Parathyroid adenoma (tissue), 2 donors: ENCODE data around the gene CYP27A1.

Experiments used
- H2AFZ ChIP-seq: fragments of 300-600 bp; sonication (generic); one replicate; pipeline ENCODE4 v1.7.0; 2017; ENCODE audit warnings: antibody characterized with exemption, mild to moderate bottlenecking
- H3K27ac ChIP-seq: fragments of 300-600 bp; sonication (generic); one replicate; pipeline ENCODE4 v1.7.0; 2017
- H3K27me3 ChIP-seq: fragments of 300-600 bp; sonication (generic); one replicate; pipeline ENCODE4 v1.7.0; 2017; ENCODE audit warnings: low read length; ENCODE audit not compliant: control insufficient read depth, insufficient read depth
- H3K36me3 ChIP-seq: fragments of 300-600 bp; sonication (generic); one replicate; pipeline ENCODE4 v1.7.0; 2017; ENCODE audit warnings: low read length; ENCODE audit not compliant: control insufficient read depth, insufficient read depth
- H3K4me1 ChIP-seq: fragments of 300-600 bp; sonication (generic); one replicate; pipeline ENCODE4 v1.7.0; 2017; ENCODE audit warnings: control low read depth
- H3K4me2 ChIP-seq: fragments of 300-600 bp; sonication (generic); one replicate; pipeline ENCODE4 v1.7.0; 2017; ENCODE audit warnings: low read length
- H3K4me3 ChIP-seq: fragments of 300-600 bp; sonication (generic); one replicate; pipeline ENCODE4 v1.7.0; 2017; ENCODE audit warnings: low read depth, low read length
- H3K79me2 ChIP-seq: fragments of 300-600 bp; sonication (generic); one replicate; pipeline ENCODE4 v1.7.0; 2017; ENCODE audit warnings: control low read depth
- H3K9ac ChIP-seq: fragments of 300-600 bp; sonication (generic); one replicate; pipeline ENCODE4 v1.7.0; 2017; ENCODE audit warnings: mild to moderate bottlenecking
- H3K9me3 ChIP-seq: fragments of 300-600 bp; sonication (generic); one replicate; pipeline ENCODE4 v1.7.0; 2017; ENCODE audit warnings: low read length; ENCODE audit not compliant: control insufficient read depth
- CTCF ChIP-seq: fragments of 300-600 bp; sonication (generic); IDR thresholded peaks from one replicate; pipeline ENCODE4 v1.7.0; 2017; ENCODE audit warnings: antibody characterized with exemption, mild to moderate bottlenecking
- donor health status: primary hyperparathyroidism.

CYP27A1 gene

GRCh38 chr2:218799990-218800389 lies 18.0 kb downstream of the CYP27A1 start:
- no peak overlapping the region for H3K4me2 ChIP-seq
- no peaks in the 10 kb centered on the region for H3K27me3 ChIP-seq
- no peaks in the 10 kb centered on the region for H3K79me2 ChIP-seq
- no peaks in the 10 kb centered on the region for H3K4me1 ChIP-seq
- no peaks in the 10 kb centered on the region for H3K36me3 ChIP-seq
- H3K9me3 ChIP-seq, result no peaks in the 10 kb centered on the region
- TF ChIP-seq CTCF, result no peak
- no peak overlapping the region for H3K27ac ChIP-seq
- H3K9ac ChIP-seq, result no peak overlapping the region
- H3K4me3 ChIP-seq, result no peak overlapping the region
- H2AFZ ChIP-seq, result no peak overlapping the region

GRCh38 chr2:218802386-218802994 lies 20.5 kb downstream of the CYP27A1 start:
- H3K9me3 ChIP-seq, result no peaks in the 10 kb centered on the region
- H3K4me2 ChIP-seq, result no peak overlapping the region
- peaks cover 5% of the 10 kb centered on the region for H3K4me1 ChIP-seq
- H3K27ac ChIP-seq, result no peak overlapping the region
- no peaks in the 10 kb centered on the region for H3K27me3 ChIP-seq
- H3K79me2 ChIP-seq, result no peaks in the 10 kb centered on the region
- H3K4me3 ChIP-seq, result no peak overlapping the region
- TF ChIP-seq CTCF, result no peak
- H3K36me3 ChIP-seq, result no peaks in the 10 kb centered on the region
- H2AFZ ChIP-seq, result no peak overlapping the region
- H3K9ac ChIP-seq, result no peak overlapping the region

GRCh38 chr2:218804817-218805216 lies 22.9 kb downstream of the CYP27A1 start:
- H2AFZ ChIP-seq, result no peak overlapping the region
- no peak overlapping the region for H3K4me2 ChIP-seq
- no peak overlapping the region for H3K4me3 ChIP-seq
- H3K79me2 ChIP-seq, result no peaks in the 10 kb centered on the region
- no peaks in the 10 kb centered on the region for H3K27me3 ChIP-seq
- H3K27ac ChIP-seq, result no peak overlapping the region
- no peaks in the 10 kb centered on the region for H3K9me3 ChIP-seq
- H3K4me1 ChIP-seq, result peaks cover 5% of the 10 kb centered on the region
- H3K9ac ChIP-seq, result no peak overlapping the region
- no peak for TF ChIP-seq CTCF
- no peaks in the 10 kb centered on the region for H3K36me3 ChIP-seq

- H3K9me3 ChIP-seq, result no peaks in the 10 kb centered on the region
- H2AFZ ChIP-seq, result peak overlapping the region; percentile 44
- peak overlapping the region; percentile 30 for H3K4me3 ChIP-seq
- H3K27me3 ChIP-seq, result no peaks in the 10 kb centered on the region
- H3K4me1 ChIP-seq, result peaks cover 5% of the 10 kb centered on the region
- peak overlapping the region; percentile 55 for H3K27ac ChIP-seq
- TF ChIP-seq CTCF, result no peak
- H3K9ac ChIP-seq, result no peak overlapping the region
- no peaks in the 10 kb centered on the region for H3K79me2 ChIP-seq
- H3K4me2 ChIP-seq, result peak overlapping the region; percentile 39
- H3K36me3 ChIP-seq, result no peaks in the 10 kb centered on the region
These were observed 23.7 kb downstream of the CYP27A1 start for GRCh38 chr2:218805627-218806026.

- H3K4me3 ChIP-seq, result no peak overlapping the region
- no peak overlapping the region for H3K9ac ChIP-seq
- H3K27ac ChIP-seq, result peak overlapping the region; percentile 55
- H3K79me2 ChIP-seq, result no peaks in the 10 kb centered on the region
- H3K4me2 ChIP-seq, result peak overlapping the region; percentile 39
- peak overlapping the region; percentile 44 for H2AFZ ChIP-seq
- H3K36me3 ChIP-seq, result no peaks in the 10 kb centered on the region
- H3K27me3 ChIP-seq, result no peaks in the 10 kb centered on the region
- H3K4me1 ChIP-seq, result peaks cover 5% of the 10 kb centered on the region
- H3K9me3 ChIP-seq, result no peaks in the 10 kb centered on the region
- TF ChIP-seq CTCF, result no peak
These were observed 24.5 kb downstream of the CYP27A1 start for GRCh38 chr2:218806346-218806978.
